KMS-11 (cell line): ENCODE measurements around the gene TCEAL6.
"Not testable (repeated sequence)": the region's sequence is repeated elsewhere in the genome, so short reads cannot be mapped to it uniquely, and the experiment has no call there.

Experiments
- H2AFZ ChIP-seq: fragments of 200-600 bp; sonication (generic); 2 replicates; pipeline ENCODE4 v1.6.1; 2016; ENCODE audit warnings: antibody characterized with exemption, mixed run types, low read depth
- H3K27ac ChIP-seq: fragments of 200-600 bp; sonication (generic); 2 replicates; pipeline ENCODE4 v1.6.1; 2016; ENCODE audit warnings: mild to moderate bottlenecking, mixed run types
- H3K27me3 ChIP-seq: fragments of 200-600 bp; sonication (generic); 2 replicates; pipeline ENCODE4 v1.6.1; 2017; ENCODE audit warnings: mild to moderate bottlenecking, low read depth, mixed run types, moderate library complexity; ENCODE audit not compliant: insufficient read depth
- H3K36me3 ChIP-seq: fragments of 200-600 bp; sonication (generic); 2 replicates; pipeline ENCODE4 v1.6.1; 2017; ENCODE audit warnings: mild to moderate bottlenecking, mixed run types; ENCODE audit not compliant: insufficient read depth
- H3K4me1 ChIP-seq: fragments of 200-600 bp; sonication (generic); 2 replicates; pipeline ENCODE4 v1.6.1; 2016; ENCODE audit warnings: mild to moderate bottlenecking, low read depth, mixed run types; ENCODE audit not compliant: poor library complexity, severe bottlenecking
- H3K4me2 ChIP-seq: fragments of 200-600 bp; sonication (generic); 2 replicates; pipeline ENCODE4 v1.7.0; 2016; ENCODE audit warnings: mild to moderate bottlenecking, mixed run types
- H3K4me3 ChIP-seq: fragments of 200-600 bp; sonication (generic); IDR thresholded peaks from 2 replicates; pipeline ENCODE4 v1.6.1; 2017; ENCODE audit warnings: low read depth, low read length, mixed read lengths; ENCODE audit not compliant: insufficient read depth
- H3K79me2 ChIP-seq: fragments of 200-600 bp; sonication (generic); 2 replicates; pipeline ENCODE4 v1.6.1; 2016; ENCODE audit warnings: low read depth, mixed run types; ENCODE audit not compliant: insufficient read depth
- H3K9ac ChIP-seq: fragments of 200-600 bp; sonication (generic); 2 replicates; pipeline ENCODE4 v1.6.1; 2016; ENCODE audit warnings: mild to moderate bottlenecking, mixed run types
- H4K20me1 ChIP-seq: fragments of 200-600 bp; sonication (generic); 2 replicates; pipeline ENCODE4 v1.6.1; 2016; ENCODE audit warnings: mild to moderate bottlenecking, mixed run types; ENCODE audit not compliant: insufficient read depth
- CTCF ChIP-seq: fragments of 200-600 bp; sonication (generic); conservative IDR thresholded peaks from 2 replicates; pipeline ENCODE4 v1.6.1; 2017; ENCODE audit warnings: low read depth, mild to moderate bottlenecking, antibody characterized with exemption, low read length, moderate library complexity, mixed read lengths

The TCEAL6 gene

GRCh38 chrX:102126863-102127262 is 15.4 kb downstream of the TCEAL6 start:
- no peak for TF ChIP-seq CTCF
- no peak overlapping the region for H3K4me2 ChIP-seq
- H3K79me2 ChIP-seq: no peaks in the 10 kb centered on the region
- no peaks in the 10 kb centered on the region for H3K27me3 ChIP-seq
- H3K36me3 ChIP-seq: no peaks in the 10 kb centered on the region
- H3K4me1 ChIP-seq: no peaks in the 10 kb centered on the region
- H3K4me3 ChIP-seq: no peak overlapping the region
- no peak overlapping the region for H3K9ac ChIP-seq
- H4K20me1 ChIP-seq: no peaks in the 10 kb centered on the region
- no peak overlapping the region for H2AFZ ChIP-seq
- no peak overlapping the region for H3K27ac ChIP-seq

DNA sequence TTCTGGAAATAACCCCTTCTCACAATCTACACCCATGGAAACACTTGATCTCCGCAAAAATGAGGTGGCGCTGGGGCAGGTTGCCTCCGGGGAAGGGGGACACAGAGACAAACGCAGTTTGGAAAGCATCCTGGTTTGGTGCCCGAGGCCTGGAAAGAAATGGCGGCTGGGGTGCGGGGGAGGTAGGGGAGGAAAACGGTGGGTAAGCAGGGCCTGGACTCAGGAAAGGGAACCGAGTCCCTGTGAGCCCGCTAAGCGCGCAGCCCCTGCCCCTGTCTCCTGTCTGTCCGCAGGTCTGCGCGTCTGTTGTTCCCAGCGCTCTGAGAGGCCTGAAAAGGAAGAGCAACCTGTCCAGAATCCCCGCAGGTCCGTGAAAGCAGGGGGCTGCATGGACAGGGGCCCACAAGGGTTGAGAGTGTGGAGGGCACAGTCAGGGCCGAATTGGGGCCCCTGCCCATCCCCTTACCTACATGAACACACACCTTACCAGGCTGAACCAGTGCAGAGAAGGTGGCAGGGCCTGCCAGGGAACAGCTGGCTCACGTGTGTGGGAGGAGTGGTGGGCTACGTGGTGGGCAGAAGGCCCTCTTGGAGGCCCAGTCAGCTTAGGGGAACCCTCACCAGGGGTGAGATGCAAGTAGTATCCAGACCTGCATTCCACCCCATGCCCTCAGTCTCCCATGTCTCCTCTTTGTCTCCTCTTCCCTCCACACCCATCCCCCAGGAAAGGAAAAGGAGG is 16.0 kb downstream of the TCEAL6 start:
- not testable (repeated sequence) for H3K27me3 ChIP-seq, H4K20me1 ChIP-seq, H3K4me1 ChIP-seq, H3K4me2 ChIP-seq, H3K36me3 ChIP-seq, H2AFZ ChIP-seq, H3K79me2 ChIP-seq, H3K27ac ChIP-seq, H3K4me3 ChIP-seq, H3K9ac ChIP-seq

GRCh38 chrX:102125436-102125835 is 16.8 kb downstream of the TCEAL6 start, which contains the start of gene TCEAL2:
Gene TCEAL2 (plus strand): TSS chrX:102125679. CDS start chrX:102126831, 1,152 bp downstream.
- H3K4me1 ChIP-seq, H3K27me3 ChIP-seq, H3K36me3 ChIP-seq, H3K4me3 ChIP-seq, H2AFZ ChIP-seq, H3K79me2 ChIP-seq, H3K27ac ChIP-seq, H3K4me2 ChIP-seq, H4K20me1 ChIP-seq, H3K9ac ChIP-seq: not testable (repeated sequence)

GRCh38 chrX:102125014-102125413 is 17.3 kb downstream of the TCEAL6 start:
- H3K79me2 ChIP-seq, H3K4me3 ChIP-seq, H3K9ac ChIP-seq, H2AFZ ChIP-seq, H4K20me1 ChIP-seq, H3K27me3 ChIP-seq, H3K4me1 ChIP-seq, H3K27ac ChIP-seq, H3K36me3 ChIP-seq, H3K4me2 ChIP-seq: not testable (repeated sequence)

GRCh38 chrX:102115748-102116147 is 26.5 kb downstream of the TCEAL6 start:
- Histone ChIP-seq H3K4me1 (no peaks in the 10 kb centered on the region), H3K4me3 (no peak overlapping the region), H2AFZ (no peak overlapping the region), H3K27ac (no peak overlapping the region), H3K4me2 (no peak overlapping the region), H3K36me3 (no peaks in the 10 kb centered on the region), H3K79me2 (no peaks in the 10 kb centered on the region), H3K27me3 (no peaks in the 10 kb centered on the region), H4K20me1 (no peaks in the 10 kb centered on the region), H3K9ac (no peak overlapping the region)
- TF ChIP-seq CTCF: no peak

- no peak for TF ChIP-seq CTCF
- H3K4me1 ChIP-seq: no peaks in the 10 kb centered on the region
- no peak overlapping the region for H3K9ac ChIP-seq
- no peak overlapping the region for H3K4me2 ChIP-seq
- H3K79me2 ChIP-seq: no peaks in the 10 kb centered on the region
- no peaks in the 10 kb centered on the region for H4K20me1 ChIP-seq
- H2AFZ ChIP-seq: no peak overlapping the region
- H3K36me3 ChIP-seq: no peaks in the 10 kb centered on the region
- H3K27me3 ChIP-seq: no peaks in the 10 kb centered on the region
- no peak overlapping the region for H3K27ac ChIP-seq
- H3K4me3 ChIP-seq: no peak overlapping the region
Observed at GRCh38 chrX:102113367-102113766, 28.9 kb downstream of the TCEAL6 start.
